ENCODE data around the gene CNNM2. TPM values are rescaled to one million over a fixed set of nuclear protein-coding genes. Genes with fewer than 3 reads are reported as not detected.

CNNM2 gene
- total RNA-seq, 3 donors from 2014 or later (not counting 1 experiment from before 2014, with no cell fraction given): 8.6 to 18.0 (median 16.7) TPM

- H3K36me3 Mint-ChIP-seq: no peaks in the 10 kb centered on the region
- Histone ChIP-seq H3K9me3 (ENCODE audit: control insufficient read depth, insufficient read depth, low read length) (no peaks in the 10 kb centered on the region), H3K27me3 (ENCODE audit: control insufficient read depth, insufficient read depth, low read length) (no peaks in the 10 kb centered on the region), H3K4me1 (ENCODE audit: control insufficient read depth, insufficient read depth, low read length) (no peaks in the 10 kb centered on the region), H3K36me3 (ENCODE audit: control insufficient read depth, insufficient read depth, low read length) (no peaks in the 10 kb centered on the region), H3K4me3 (ENCODE audit: low read length) (no peak overlapping the region), H3K27ac (ENCODE audit: low read length) (no peak overlapping the region)
- intact Hi-C loops (cut with micrococcal nuclease): no loop called here
- TF ChIP-seq CTCF (IDR thresholded peaks at IDR 0.05): no peak
- no peak for DNase-seq
- peaks cover 0 to 13% of the 10 kb centered on the region in 2 donors for H3K4me1 Mint-ChIP-seq
- 98% methylated on average over 3 of the region's 3 CpGs for WGBS (ENCODE audit: insufficient coverage)
- no peaks in the 10 kb centered on the region for H3K27me3 Mint-ChIP-seq (ENCODE audit: low read depth in 2 of 2)
- H3K27ac Mint-ChIP-seq: no peak overlapping the region
- ATAC-seq: no peak
- no peaks in the 10 kb centered on the region for H3K9me3 Mint-ChIP-seq
- H3K4me3 Mint-ChIP-seq: no peak overlapping the region
These were observed 27.4 kb downstream of the CNNM2 start for GRCh38 chr10:102945449-102945848.

- Histone ChIP-seq H3K27ac (ENCODE audit: low read length) (no peak overlapping the region), H3K9me3 (ENCODE audit: control insufficient read depth, insufficient read depth, low read length) (no peaks in the 10 kb centered on the region), H3K36me3 (ENCODE audit: control insufficient read depth, insufficient read depth, low read length) (no peaks in the 10 kb centered on the region), H3K27me3 (ENCODE audit: control insufficient read depth, insufficient read depth, low read length) (no peaks in the 10 kb centered on the region), H3K4me1 (ENCODE audit: control insufficient read depth, insufficient read depth, low read length) (no peaks in the 10 kb centered on the region), H3K4me3 (ENCODE audit: low read length) (no peak overlapping the region)
- no peak for TF ChIP-seq CTCF (IDR thresholded peaks at IDR 0.05)
- Mint-ChIP-seq H3K27ac (no peak overlapping the region), H3K27me3 (ENCODE audit: low read depth in 2 of 2) (no peaks in the 10 kb centered on the region), H3K4me1 (peaks cover 0 to 13% of the 10 kb centered on the region in 2 donors), H3K36me3 (no peaks in the 10 kb centered on the region), H3K9me3 (no peaks in the 10 kb centered on the region), H3K4me3 (no peak overlapping the region)
- intact Hi-C loops (cut with micrococcal nuclease): no loop called here
- 93% methylated on average over 2 of the region's 2 CpGs for whole genome bisulfite sequencing (ENCODE audit: insufficient coverage)
- DNase-seq (no peak), ATAC-seq (no peak)
These were observed 27.9 kb downstream of the CNNM2 start for GRCh38 chr10:102945962-102946361.

GRCh38 chr10:102946992-102947391 lies 28.9 kb downstream of the CNNM2 start:
- Mint-ChIP-seq H3K27me3 (ENCODE audit: low read depth in 2 of 2) (no peaks in the 10 kb centered on the region), H3K27ac (no peak overlapping the region), H3K4me3 (no peak overlapping the region), H3K9me3 (no peaks in the 10 kb centered on the region), H3K4me1 (peaks cover 0 to 13% of the 10 kb centered on the region in 2 donors), H3K36me3 (no peaks in the 10 kb centered on the region)
- Histone ChIP-seq H3K9me3 (ENCODE audit: control insufficient read depth, insufficient read depth, low read length) (no peaks in the 10 kb centered on the region), H3K4me1 (ENCODE audit: control insufficient read depth, insufficient read depth, low read length) (no peaks in the 10 kb centered on the region), H3K27ac (ENCODE audit: low read length) (no peak overlapping the region), H3K4me3 (ENCODE audit: low read length) (no peak overlapping the region), H3K36me3 (ENCODE audit: control insufficient read depth, insufficient read depth, low read length) (no peaks in the 10 kb centered on the region), H3K27me3 (ENCODE audit: control insufficient read depth, insufficient read depth, low read length) (no peaks in the 10 kb centered on the region)
- DNase-seq (no peak), ATAC-seq (no peak)
- intact Hi-C loops (cut with micrococcal nuclease): no loop called here
- no peak for TF ChIP-seq CTCF (IDR thresholded peaks at IDR 0.05)
- 80% methylated on average over 2 of the region's 2 CpGs for WGBS (ENCODE audit: insufficient coverage)

GRCh38 chr10:102948176-102948575 lies 30.1 kb downstream of the CNNM2 start:
- Mint-ChIP-seq H3K36me3 (no peaks in the 10 kb centered on the region), H3K27me3 (ENCODE audit: low read depth in 2 of 2) (no peaks in the 10 kb centered on the region), H3K9me3 (no peaks in the 10 kb centered on the region), H3K27ac (no peak overlapping the region), H3K4me1 (peaks cover 0 to 13% of the 10 kb centered on the region in 2 donors), H3K4me3 (no peak overlapping the region)
- 85% methylated on average over 4 of the region's 4 CpGs for WGBS (ENCODE audit: insufficient coverage)
- Histone ChIP-seq H3K36me3 (ENCODE audit: control insufficient read depth, insufficient read depth, low read length) (no peaks in the 10 kb centered on the region), H3K4me1 (ENCODE audit: control insufficient read depth, insufficient read depth, low read length) (no peaks in the 10 kb centered on the region), H3K4me3 (ENCODE audit: low read length) (no peak overlapping the region), H3K9me3 (ENCODE audit: control insufficient read depth, insufficient read depth, low read length) (no peaks in the 10 kb centered on the region), H3K27me3 (ENCODE audit: control insufficient read depth, insufficient read depth, low read length) (no peaks in the 10 kb centered on the region), H3K27ac (ENCODE audit: low read length) (no peak overlapping the region)
- DNase-seq (no peak), ATAC-seq (no peak)
- TF ChIP-seq CTCF (IDR thresholded peaks at IDR 0.05): no peak
- intact Hi-C loops (cut with micrococcal nuclease): no loop called here
